ENCODE results near the gene MYCT1. TPM values are rescaled to one million over a fixed set of nuclear protein-coding genes. Genes with fewer than 3 reads are reported as not detected.

The MYCT1 gene
- total RNA-seq, 3 donors from 2014 or later (not counting 1 experiment from before 2014, with no cell fraction given), result 0.25 to 0.64 (median 0.55) TPM

DNA sequence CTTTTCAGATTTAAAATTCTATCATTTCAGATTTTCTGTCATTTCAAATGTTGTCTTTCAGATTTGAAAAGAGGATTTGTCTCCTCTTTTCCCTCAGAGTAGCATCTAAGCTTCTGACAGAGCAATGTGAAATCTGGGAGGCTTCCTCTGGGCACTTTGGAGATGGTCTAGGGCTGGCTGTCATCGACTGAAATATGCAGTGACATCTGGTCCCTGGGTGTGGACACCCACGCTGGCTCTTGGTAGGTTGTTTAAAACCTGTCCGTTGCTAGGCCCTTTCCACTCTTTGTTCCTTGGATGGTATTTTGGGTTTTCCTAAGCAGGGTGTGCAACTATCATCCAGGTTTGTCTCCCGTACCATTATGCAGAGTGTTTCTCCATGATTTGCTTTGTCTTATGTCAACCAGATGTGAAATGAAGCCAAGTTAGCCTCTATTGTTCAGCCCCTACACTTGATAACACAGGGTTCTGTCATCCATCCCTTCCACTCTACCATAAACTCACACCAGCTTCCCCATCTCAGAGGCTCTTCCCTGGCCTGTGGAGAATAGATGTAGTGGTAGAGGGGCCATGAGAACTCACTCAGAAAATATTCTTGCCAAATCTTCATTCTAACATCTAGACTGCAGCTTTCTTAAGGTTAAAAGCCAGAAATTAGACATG is 47.9 kb downstream of the MYCT1 start:
- no peaks in the 10 kb centered on the region for H3K27me3 ChIP-seq (ENCODE audit: control insufficient read depth, insufficient read depth, low read length)
- Mint-ChIP-seq H3K4me3 (no peak overlapping the region), H3K27me3 (ENCODE audit: low read depth in 2 of 2) (peaks cover 4 to 9% of the 10 kb centered on the region in 2 donors), H3K9me3 (no peaks in the 10 kb centered on the region), H3K27ac (no peak overlapping the region), H3K36me3 (no peaks in the 10 kb centered on the region), H3K4me1 (no peaks in the 10 kb centered on the region)
- ATAC-seq, result peak in 1 of 3 donors; percentile 21
- H3K27ac ChIP-seq (ENCODE audit: low read length), result no peak overlapping the region
- no peaks in the 10 kb centered on the region for H3K9me3 ChIP-seq (ENCODE audit: control insufficient read depth, insufficient read depth, low read length)
- DNase-seq, result no peak
- intact Hi-C loops (cut with micrococcal nuclease), result no loop called here
- WGBS (ENCODE audit: insufficient coverage), result 83% methylated on average over 4 of the region's 4 CpGs
- TF ChIP-seq, protein P1, sequence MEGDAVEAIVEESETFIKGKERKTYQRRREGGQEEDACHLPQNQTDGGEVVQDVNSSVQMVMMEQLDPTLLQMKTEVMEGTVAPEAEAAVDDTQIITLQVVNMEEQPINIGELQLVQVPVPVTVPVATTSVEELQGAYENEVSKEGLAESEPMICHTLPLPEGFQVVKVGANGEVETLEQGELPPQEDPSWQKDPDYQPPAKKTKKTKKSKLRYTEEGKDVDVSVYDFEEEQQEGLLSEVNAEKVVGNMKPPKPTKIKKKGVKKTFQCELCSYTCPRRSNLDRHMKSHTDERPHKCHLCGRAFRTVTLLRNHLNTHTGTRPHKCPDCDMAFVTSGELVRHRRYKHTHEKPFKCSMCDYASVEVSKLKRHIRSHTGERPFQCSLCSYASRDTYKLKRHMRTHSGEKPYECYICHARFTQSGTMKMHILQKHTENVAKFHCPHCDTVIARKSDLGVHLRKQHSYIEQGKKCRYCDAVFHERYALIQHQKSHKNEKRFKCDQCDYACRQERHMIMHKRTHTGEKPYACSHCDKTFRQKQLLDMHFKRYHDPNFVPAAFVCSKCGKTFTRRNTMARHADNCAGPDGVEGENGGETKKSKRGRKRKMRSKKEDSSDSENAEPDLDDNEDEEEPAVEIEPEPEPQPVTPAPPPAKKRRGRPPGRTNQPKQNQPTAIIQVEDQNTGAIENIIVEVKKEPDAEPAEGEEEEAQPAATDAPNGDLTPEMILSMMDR (IDR thresholded peaks at IDR 0.05), result no peak
- no peak overlapping the region for H3K4me3 ChIP-seq (ENCODE audit: low read length)
- no peaks in the 10 kb centered on the region for H3K4me1 ChIP-seq (ENCODE audit: control insufficient read depth, insufficient read depth, low read length)
- no peaks in the 10 kb centered on the region for H3K36me3 ChIP-seq (ENCODE audit: control insufficient read depth, insufficient read depth, low read length)

DNA sequence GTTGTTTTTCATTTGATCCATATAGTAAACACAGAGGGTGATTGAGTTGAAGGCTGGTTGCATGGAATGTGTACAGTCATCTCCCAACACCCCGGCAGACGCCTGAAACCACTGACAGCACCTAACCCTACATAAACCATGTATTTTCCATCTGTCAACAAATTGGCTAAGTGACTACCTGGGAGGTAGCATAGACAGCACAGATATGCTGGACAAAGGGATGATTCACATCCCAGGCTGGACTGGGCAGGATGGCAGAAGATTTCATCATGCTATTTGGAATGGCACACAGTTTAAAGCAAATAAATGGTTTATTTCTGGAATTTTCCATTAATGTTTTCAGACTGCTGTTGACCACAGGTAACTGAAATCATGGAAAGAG is 48.5 kb downstream of the MYCT1 start:
- no peak overlapping the region for H3K27ac Mint-ChIP-seq
- H3K9me3 Mint-ChIP-seq, result no peaks in the 10 kb centered on the region
- no peak overlapping the region for H3K4me3 Mint-ChIP-seq
- H3K9me3 ChIP-seq (ENCODE audit: control insufficient read depth, insufficient read depth, low read length), result no peaks in the 10 kb centered on the region
- H3K4me1 ChIP-seq (ENCODE audit: control insufficient read depth, insufficient read depth, low read length), result no peaks in the 10 kb centered on the region
- H3K36me3 ChIP-seq (ENCODE audit: control insufficient read depth, insufficient read depth, low read length), result no peaks in the 10 kb centered on the region
- ATAC-seq, result no peak
- H3K4me3 ChIP-seq (ENCODE audit: low read length), result no peak overlapping the region
- no peak overlapping the region for H3K27ac ChIP-seq (ENCODE audit: low read length)
- DNase-seq, result no peak
- no peaks in the 10 kb centered on the region for H3K27me3 ChIP-seq (ENCODE audit: control insufficient read depth, insufficient read depth, low read length)
- H3K36me3 Mint-ChIP-seq, result no peaks in the 10 kb centered on the region
- peaks cover 4 to 9% of the 10 kb centered on the region in 2 donors for H3K27me3 Mint-ChIP-seq (ENCODE audit: low read depth in 2 of 2)
- TF ChIP-seq, protein P1 (IDR thresholded peaks at IDR 0.05), result no peak
- no peaks in the 10 kb centered on the region for H3K4me1 Mint-ChIP-seq
- 83% methylated on average over 2 of the region's 2 CpGs for WGBS (ENCODE audit: insufficient coverage)
- intact Hi-C loops (cut with micrococcal nuclease), result no loop called here

DNA sequence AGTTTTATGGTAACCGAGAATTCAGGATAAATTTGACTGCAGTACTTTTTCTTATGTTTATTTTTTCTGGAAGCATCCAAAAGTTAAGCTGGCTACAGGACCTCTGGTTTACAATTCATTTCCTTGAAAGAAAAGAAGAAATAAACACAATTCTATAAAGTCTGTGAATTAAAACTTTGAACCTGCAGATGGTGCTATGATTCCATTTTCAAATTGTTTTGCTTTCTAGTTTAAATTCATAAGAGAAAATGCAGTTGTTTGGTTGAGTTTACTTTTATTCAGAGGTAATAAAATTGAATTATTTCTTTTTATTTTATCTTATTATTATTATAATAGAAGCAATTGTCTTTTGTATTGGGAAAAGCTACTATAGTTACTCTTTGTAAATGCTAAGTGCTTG is 51.1 kb downstream of the MYCT1 start:
- TF ChIP-seq, protein P1 (IDR thresholded peaks at IDR 0.05), result no peak
- no peak for DNase-seq
- intact Hi-C loops (cut with micrococcal nuclease), result no loop called here
- Histone ChIP-seq H3K4me3 (ENCODE audit: low read length) (no peak overlapping the region), H3K27ac (ENCODE audit: low read length) (no peak overlapping the region), H3K9me3 (ENCODE audit: control insufficient read depth, insufficient read depth, low read length) (no peaks in the 10 kb centered on the region), H3K27me3 (ENCODE audit: control insufficient read depth, insufficient read depth, low read length) (peaks cover 2% of the 10 kb centered on the region), H3K4me1 (ENCODE audit: control insufficient read depth, insufficient read depth, low read length) (no peaks in the 10 kb centered on the region), H3K36me3 (ENCODE audit: control insufficient read depth, insufficient read depth, low read length) (no peaks in the 10 kb centered on the region)
- H3K9me3 Mint-ChIP-seq, result no peaks in the 10 kb centered on the region
- no peaks in the 10 kb centered on the region for H3K4me1 Mint-ChIP-seq
- no peak for ATAC-seq
- no peak overlapping the region for H3K4me3 Mint-ChIP-seq
- H3K27ac Mint-ChIP-seq, result no peak overlapping the region
- peaks cover 0 to 6% of the 10 kb centered on the region in 2 donors for H3K27me3 Mint-ChIP-seq (ENCODE audit: low read depth in 2 of 2)
- 40% methylated on average over 1 of the region's 1 CpG for WGBS (ENCODE audit: insufficient coverage)
- no peaks in the 10 kb centered on the region for H3K36me3 Mint-ChIP-seq

DNA sequence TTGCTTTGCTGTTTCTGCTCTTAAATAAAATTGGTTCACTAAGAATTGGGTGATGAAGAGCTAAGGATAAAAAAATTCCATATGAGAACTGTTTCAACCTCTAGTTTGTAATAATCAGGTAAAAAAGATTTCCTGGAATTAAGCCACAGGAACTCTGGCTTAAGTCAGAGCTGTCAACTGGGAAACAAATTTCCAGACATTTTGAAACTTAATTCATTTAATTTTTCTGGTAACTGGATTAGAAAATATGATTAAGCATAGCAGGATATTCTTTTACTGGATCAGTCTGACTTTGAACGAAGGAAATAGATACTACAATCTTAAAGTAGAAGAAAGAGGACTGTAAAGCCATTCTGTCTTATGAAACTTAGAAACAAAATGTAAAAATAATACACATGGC is 51.6 kb downstream of the MYCT1 start:
- no peaks in the 10 kb centered on the region for H3K36me3 Mint-ChIP-seq
- H3K9me3 Mint-ChIP-seq, result no peaks in the 10 kb centered on the region
- Histone ChIP-seq H3K36me3 (ENCODE audit: control insufficient read depth, insufficient read depth, low read length) (no peaks in the 10 kb centered on the region), H3K9me3 (ENCODE audit: control insufficient read depth, insufficient read depth, low read length) (no peaks in the 10 kb centered on the region), H3K27me3 (ENCODE audit: control insufficient read depth, insufficient read depth, low read length) (peaks cover 2% of the 10 kb centered on the region), H3K4me3 (ENCODE audit: low read length) (no peak overlapping the region), H3K27ac (ENCODE audit: low read length) (no peak overlapping the region), H3K4me1 (ENCODE audit: control insufficient read depth, insufficient read depth, low read length) (no peaks in the 10 kb centered on the region)
- DNase-seq, result no peak
- WGBS (ENCODE audit: insufficient coverage), result 60% methylated on average over 1 of the region's 1 CpG
- no peaks in the 10 kb centered on the region for H3K4me1 Mint-ChIP-seq
- intact Hi-C loops (cut with micrococcal nuclease), result no loop called here
- H3K27me3 Mint-ChIP-seq (ENCODE audit: low read depth in 2 of 2), result peaks cover 0 to 6% of the 10 kb centered on the region in 2 donors
- no peak for ATAC-seq
- H3K27ac Mint-ChIP-seq, result no peak overlapping the region
- no peak overlapping the region for H3K4me3 Mint-ChIP-seq
- TF ChIP-seq, protein P1 (IDR thresholded peaks at IDR 0.05), result no peak
